Measurements from ENCODE around the gene RNF126.

Gene RNF126

GRCh38 chr19:602391-603301 is 60.4 kb downstream of the RNF126 start:
- no peak for TF ChIP-seq CTCF (conservative IDR thresholded peaks at IDR 0.05; ENCODE audit: low read length)
- DNase-seq (ENCODE audit: low read depth) = no peak

GRCh38 chr19:601790-602189 is 61.2 kb downstream of the RNF126 start:
- H3K4me3 ChIP-seq (ENCODE audit: low read length) = no peak overlapping the region
- no peak for TF ChIP-seq CTCF (conservative IDR thresholded peaks at IDR 0.05; ENCODE audit: low read length)
- no peak for DNase-seq (ENCODE audit: low read depth)

More at GRCh38 chr19:602391-603301, 60.4 kb downstream of the RNF126 start:
- no peak overlapping the region for H3K4me3 ChIP-seq (ENCODE audit: low read length)

GRCh38 chr19:601310-601709 is 61.7 kb downstream of the RNF126 start:
- TF ChIP-seq CTCF (conservative IDR thresholded peaks at IDR 0.05; ENCODE audit: low read length) = no peak
- no peak overlapping the region for H3K4me3 ChIP-seq (ENCODE audit: low read length)
- no peak for DNase-seq (ENCODE audit: low read depth)

All from AG10803 (cell line).